Measurements from ENCODE around the gene KCNQ2.

DNA sequence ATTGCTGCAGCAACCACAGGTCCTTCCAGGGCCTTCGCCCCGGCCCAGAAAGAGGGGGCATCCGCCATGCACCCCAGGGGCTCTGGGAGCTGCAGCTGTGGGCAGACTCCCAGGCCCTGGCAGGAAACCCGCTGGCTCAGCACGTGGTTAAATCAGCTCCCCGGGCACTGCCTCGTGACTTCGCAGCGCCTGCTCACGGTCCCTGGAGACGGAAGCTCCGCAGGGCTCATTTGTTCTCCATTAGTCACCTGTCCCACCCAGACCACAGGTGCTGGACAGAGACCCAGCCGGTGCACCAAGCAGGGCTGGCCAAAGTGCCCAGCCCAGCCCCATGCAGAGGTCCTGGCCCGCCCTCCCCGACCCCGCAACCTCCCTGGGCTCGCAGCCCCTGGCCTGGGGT, 14.7 kb downstream of the KCNQ2 start:
- TF ChIP-seq, protein P1, sequence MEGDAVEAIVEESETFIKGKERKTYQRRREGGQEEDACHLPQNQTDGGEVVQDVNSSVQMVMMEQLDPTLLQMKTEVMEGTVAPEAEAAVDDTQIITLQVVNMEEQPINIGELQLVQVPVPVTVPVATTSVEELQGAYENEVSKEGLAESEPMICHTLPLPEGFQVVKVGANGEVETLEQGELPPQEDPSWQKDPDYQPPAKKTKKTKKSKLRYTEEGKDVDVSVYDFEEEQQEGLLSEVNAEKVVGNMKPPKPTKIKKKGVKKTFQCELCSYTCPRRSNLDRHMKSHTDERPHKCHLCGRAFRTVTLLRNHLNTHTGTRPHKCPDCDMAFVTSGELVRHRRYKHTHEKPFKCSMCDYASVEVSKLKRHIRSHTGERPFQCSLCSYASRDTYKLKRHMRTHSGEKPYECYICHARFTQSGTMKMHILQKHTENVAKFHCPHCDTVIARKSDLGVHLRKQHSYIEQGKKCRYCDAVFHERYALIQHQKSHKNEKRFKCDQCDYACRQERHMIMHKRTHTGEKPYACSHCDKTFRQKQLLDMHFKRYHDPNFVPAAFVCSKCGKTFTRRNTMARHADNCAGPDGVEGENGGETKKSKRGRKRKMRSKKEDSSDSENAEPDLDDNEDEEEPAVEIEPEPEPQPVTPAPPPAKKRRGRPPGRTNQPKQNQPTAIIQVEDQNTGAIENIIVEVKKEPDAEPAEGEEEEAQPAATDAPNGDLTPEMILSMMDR (conservative IDR thresholded peaks at IDR 0.05): no peak
- no peak for TF ChIP-seq EZH2 (IDR thresholded peaks at IDR 0.05; ENCODE audit: low read depth)
